Measurements from ENCODE around the gene VPREB3.

VPREB3 gene

DNA sequence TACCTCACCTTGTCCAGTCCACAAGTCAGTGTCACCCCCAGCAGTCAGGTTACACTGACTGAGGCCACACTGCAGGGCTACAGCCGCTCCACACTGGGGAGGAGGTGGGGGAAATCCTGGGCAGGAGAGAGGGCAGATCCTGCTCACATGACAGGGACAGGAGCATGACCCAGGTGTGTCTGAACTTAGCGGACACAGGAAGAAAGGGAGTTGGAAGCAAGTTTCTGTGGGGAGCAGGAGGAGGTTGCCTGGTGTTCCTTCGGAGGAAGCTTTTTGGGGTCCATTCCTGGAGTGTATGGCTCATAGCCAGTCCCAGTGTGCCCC, 24.3 kb upstream of the VPREB3 start:
- TF ChIP-seq GATA1 (IDR thresholded peaks at IDR 0.05; ENCODE audit: low read depth, low read length) = no peak
- no peak for TF ChIP-seq POLR2A (IDR thresholded peaks at IDR 0.05; ENCODE audit: low read length)
- no peak for DNase-seq

- no peak for TF ChIP-seq GATA1 (IDR thresholded peaks at IDR 0.05; ENCODE audit: low read depth, low read length)
- TF ChIP-seq POLR2A (IDR thresholded peaks at IDR 0.05; ENCODE audit: low read length) = no peak
- DNase-seq = no peak
Measured at GRCh38 chr22:23777776-23778576, 23.8 kb upstream of the VPREB3 start.

GRCh38 chr22:23775779-23776375, 21.7 kb upstream of the VPREB3 start:
- TF ChIP-seq POLR2A (IDR thresholded peaks at IDR 0.05; ENCODE audit: low read length) (no peak), GATA1 (IDR thresholded peaks at IDR 0.05; ENCODE audit: low read depth, low read length) (no peak)
- DNase-seq = no peak

GRCh38 chr22:23774922-23775436, 20.8 kb upstream of the VPREB3 start:
- TF ChIP-seq GATA1 (IDR thresholded peaks at IDR 0.05; ENCODE audit: low read depth, low read length) = no peak
- no peak for TF ChIP-seq POLR2A (IDR thresholded peaks at IDR 0.05; ENCODE audit: low read length)
- no peak for DNase-seq

DNA sequence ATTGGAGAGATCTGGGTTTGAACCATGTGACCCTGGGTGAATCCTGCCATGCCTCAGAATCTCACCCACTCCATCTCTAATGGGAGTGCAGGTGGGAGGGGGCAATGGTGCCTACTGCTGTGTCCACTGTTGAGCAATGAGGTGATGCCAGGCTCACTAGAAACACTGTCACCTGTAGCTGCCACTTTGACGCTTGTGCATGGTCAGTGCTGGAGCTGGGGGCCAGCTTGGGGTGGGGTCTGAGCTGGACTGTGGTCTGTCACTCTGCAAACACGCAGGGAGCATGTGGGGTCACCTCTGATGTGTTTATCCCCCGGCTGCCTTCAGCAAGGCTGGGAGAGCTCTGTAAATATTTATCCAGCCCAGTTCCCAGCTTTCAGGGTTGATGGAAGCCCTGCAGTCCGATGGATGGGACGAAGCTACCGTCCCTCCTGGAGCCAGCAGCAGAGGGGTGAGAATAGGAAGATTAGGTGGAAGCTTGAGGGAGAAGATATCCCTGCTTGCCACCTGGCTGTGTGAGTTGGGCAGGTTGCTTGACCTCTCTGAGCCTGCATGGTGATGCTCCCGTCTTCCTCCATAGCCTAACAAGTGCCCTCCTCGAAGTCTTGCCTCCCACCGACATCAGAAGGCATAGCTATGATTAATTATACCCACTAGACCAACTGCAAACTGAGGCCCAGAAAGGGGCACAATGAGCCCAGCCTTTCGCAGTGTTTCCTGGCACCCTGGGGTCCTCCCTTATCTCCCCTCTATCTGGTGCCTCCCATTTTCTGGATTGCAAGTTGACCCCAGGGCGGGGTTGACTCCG, 20.1 kb upstream of the VPREB3 start:
- DNase-seq = no peak
- TF ChIP-seq POLR2A (IDR thresholded peaks at IDR 0.05; ENCODE audit: low read length) = no peak
- no peak for TF ChIP-seq GATA1 (IDR thresholded peaks at IDR 0.05; ENCODE audit: low read depth, low read length)

DNA sequence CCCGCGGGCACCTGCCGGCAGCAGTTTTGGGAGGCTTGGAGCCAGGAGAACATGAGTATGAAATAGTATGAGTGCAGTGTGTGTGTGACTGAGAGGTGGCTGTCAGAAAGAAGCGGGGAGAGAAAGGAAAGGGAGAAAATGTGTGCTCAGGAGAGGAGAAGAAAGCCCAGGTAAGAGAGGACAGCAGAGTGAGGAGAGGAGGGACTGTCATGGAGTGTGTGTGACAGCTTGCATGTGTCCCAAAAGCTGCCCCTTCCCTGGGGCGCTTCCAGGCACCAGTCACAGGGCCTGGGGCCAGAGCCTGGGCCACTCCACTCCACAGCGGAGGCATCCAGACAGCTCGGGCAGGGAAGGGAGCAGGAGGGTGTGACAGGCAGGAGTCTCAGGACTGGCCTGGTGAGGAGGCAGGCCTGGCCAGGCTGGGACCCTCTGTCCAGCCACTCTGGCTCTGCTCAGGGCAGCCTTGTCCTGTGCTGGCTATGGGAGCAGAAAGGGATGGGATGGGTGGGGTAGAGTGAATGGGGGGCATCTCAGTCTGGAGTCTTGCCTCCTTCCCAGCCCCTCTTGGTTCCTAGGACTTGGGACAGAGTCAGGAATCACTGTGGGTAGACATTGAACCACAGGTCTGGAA, 19.4 kb upstream of the VPREB3 start:
- TF ChIP-seq POLR2A (IDR thresholded peaks at IDR 0.05; ENCODE audit: low read length) (no peak), GATA1 (IDR thresholded peaks at IDR 0.05; ENCODE audit: low read depth, low read length) (no peak)
- DNase-seq = no peak

GRCh38 chr22:23772649-23773473, 18.6 kb upstream of the VPREB3 start, which contains the start of gene MMP11:
MMP11 (plus strand) TSS chr22:23772849; CDS start chr22:23772871, 22 bp downstream.
- DNase-seq = peak; percentile 55
- TF ChIP-seq GATA1 (IDR thresholded peaks at IDR 0.05; ENCODE audit: low read depth, low read length) (no peak), POLR2A (IDR thresholded peaks at IDR 0.05; ENCODE audit: low read length) (no peak)

DNA sequence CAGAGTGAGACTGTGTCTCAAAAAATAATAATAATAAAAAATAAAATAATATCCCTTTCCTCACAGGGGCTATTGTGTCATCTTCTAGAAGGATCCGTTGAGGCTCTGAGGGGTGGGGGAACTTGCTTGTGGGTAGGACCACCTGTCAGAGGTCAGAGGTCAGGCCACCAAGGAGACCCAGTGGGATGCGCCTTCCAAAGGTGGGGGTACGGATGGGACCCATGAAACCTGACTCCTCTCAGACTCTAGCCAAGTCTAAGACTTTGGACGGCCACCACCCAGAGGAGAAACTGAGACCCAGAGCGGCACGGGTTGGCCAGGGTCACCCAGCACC, 18.1 kb upstream of the VPREB3 start:
- no peak for DNase-seq
- TF ChIP-seq GATA1 (IDR thresholded peaks at IDR 0.05; ENCODE audit: low read depth, low read length) (no peak), POLR2A (IDR thresholded peaks at IDR 0.05; ENCODE audit: low read length) (no peak)

DNA sequence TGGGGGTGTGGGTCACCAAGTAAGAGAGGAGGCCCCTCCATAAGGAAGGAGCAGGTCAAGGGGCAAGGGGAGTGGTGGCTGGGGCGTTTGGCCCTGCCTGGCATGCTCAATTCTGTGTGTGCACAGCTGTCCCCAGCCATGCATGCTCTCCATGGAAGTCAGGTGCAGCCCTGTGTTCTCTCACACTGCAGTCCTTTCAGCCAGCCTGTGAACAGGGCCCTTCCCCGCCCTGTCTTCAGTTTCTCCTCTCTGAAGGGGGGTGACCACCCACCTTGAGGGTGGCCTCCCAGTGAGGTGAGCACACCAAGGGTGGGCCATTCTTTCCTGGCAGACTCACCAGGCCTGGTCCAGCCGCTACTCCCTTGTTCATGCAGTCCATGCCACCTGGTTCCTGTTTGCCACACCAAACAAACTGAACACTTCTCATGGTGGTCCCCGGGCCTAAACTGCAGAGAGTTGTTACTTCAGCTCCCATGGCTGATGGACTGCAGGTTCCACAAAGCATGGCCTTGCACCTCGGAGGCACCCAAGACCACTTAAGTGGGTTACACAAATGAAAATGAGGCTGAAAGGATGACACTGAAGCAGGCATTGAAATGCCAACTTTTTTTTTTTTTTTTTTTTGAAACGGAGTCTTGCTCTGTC, 15.2 kb upstream of the VPREB3 start:
- TF ChIP-seq POLR2A (IDR thresholded peaks at IDR 0.05; ENCODE audit: low read length) = no peak
- no peak for TF ChIP-seq GATA1 (IDR thresholded peaks at IDR 0.05; ENCODE audit: low read depth, low read length)
- DNase-seq = no peak

- peak; percentile 77 to 81 for DNase-seq
- TF ChIP-seq GATA1 (IDR thresholded peaks at IDR 0.05; ENCODE audit: low read depth, low read length) (no peak), POLR2A (IDR thresholded peaks at IDR 0.05; ENCODE audit: low read length) (peak; percentile 64)
Measured at GRCh38 chr22:23767673-23768548, 13.7 kb upstream of the VPREB3 start, which contains the start of gene CHCHD10. CHCHD10 (minus strand) TSS chr22:23767972; CDS start chr22:23767874, 98 bp downstream.

GRCh38 chr22:23767303-23767672, 13.1 kb upstream of the VPREB3 start:
- no peak for DNase-seq
- no peak for TF ChIP-seq POLR2A (IDR thresholded peaks at IDR 0.05; ENCODE audit: low read length)
- TF ChIP-seq GATA1 (IDR thresholded peaks at IDR 0.05; ENCODE audit: low read depth, low read length) = no peak
